Measurements from ENCODE around the gene SFXN1. TPM values are rescaled to one million over a fixed set of nuclear protein-coding genes. Genes with fewer than 3 reads are reported as not detected.
A peak's percentile ranks its signal among the peaks of the same experiment; 100 is the strongest.

Gene SFXN1
- total RNA-seq, 1 donor from 2014 or later = 89.4 TPM

- DNase-seq (ENCODE audit: low read depth) (no peak), FAIRE-seq (no peak)
- H3K36me3 Mint-ChIP-seq (ENCODE audit: low read depth, unreplicated experiment) = no peaks in the 10 kb centered on the region
Measured at GRCh38 chr5:175465282-175465681, 13.1 kb upstream of the SFXN1 start.

GRCh38 chr5:175466700-175467318, 11.6 kb upstream of the SFXN1 start:
- peaks cover 6% of the 10 kb centered on the region for H3K27me3 ChIP-seq (ENCODE audit: insufficient read depth, low read length)
- DNase-seq (ENCODE audit: low read depth) = peak; percentile 40
- FAIRE-seq = no peak
- TF ChIP-seq CTCF (IDR thresholded peaks at IDR 0.05; ENCODE audit: insufficient read depth, low read depth, low read length) (no peak), EZH2 (IDR thresholded peaks at IDR 0.05; ENCODE audit: insufficient read depth, low read length) (no peak)
- H3K9me3 ChIP-seq (ENCODE audit: insufficient read depth, low read depth, low read length) = no peaks in the 10 kb centered on the region
- no peaks in the 10 kb centered on the region for H3K79me2 ChIP-seq (ENCODE audit: insufficient read depth, low read length)
- no peak overlapping the region for H3K9ac ChIP-seq (ENCODE audit: low read length)
- Mint-ChIP-seq H3K27ac (ENCODE audit: unreplicated experiment) (no peak overlapping the region), H3K27me3 (ENCODE audit: low read depth, unreplicated experiment) (peaks cover 7% of the 10 kb centered on the region), H3K4me3 (ENCODE audit: unreplicated experiment) (no peak overlapping the region), H3K4me1 (ENCODE audit: low read depth, unreplicated experiment) (no peaks in the 10 kb centered on the region), H3K36me3 (ENCODE audit: low read depth, unreplicated experiment) (no peaks in the 10 kb centered on the region), H3K9me3 (ENCODE audit: unreplicated experiment) (peaks cover 3% of the 10 kb centered on the region)
- no peak overlapping the region for H3K4me3 ChIP-seq (ENCODE audit: insufficient read depth, low read depth, low read length)
- H3K27ac ChIP-seq (ENCODE audit: low read depth, low read length) = no peak overlapping the region
- no peak overlapping the region for H2AFZ ChIP-seq (ENCODE audit: low read depth, low read length)
- no peak overlapping the region for H3K4me2 ChIP-seq (ENCODE audit: low read length)
- no peaks in the 10 kb centered on the region for H4K20me1 ChIP-seq (ENCODE audit: insufficient read depth, low read length)
- H3K4me1 ChIP-seq (ENCODE audit: insufficient read depth, low read length) = no peaks in the 10 kb centered on the region
- no peaks in the 10 kb centered on the region for H3K36me3 ChIP-seq (ENCODE audit: insufficient read depth, low read length)

More at GRCh38 chr5:175465282-175465681, 13.1 kb upstream of the SFXN1 start:
- no peak overlapping the region for H3K4me2 ChIP-seq (ENCODE audit: low read length)
- H3K27ac ChIP-seq (ENCODE audit: low read depth, low read length) = no peak overlapping the region
- Mint-ChIP-seq H3K27ac (ENCODE audit: unreplicated experiment) (no peak overlapping the region), H3K9me3 (ENCODE audit: unreplicated experiment) (peaks cover 3% of the 10 kb centered on the region), H3K4me3 (ENCODE audit: unreplicated experiment) (no peak overlapping the region), H3K4me1 (ENCODE audit: low read depth, unreplicated experiment) (no peaks in the 10 kb centered on the region), H3K27me3 (ENCODE audit: low read depth, unreplicated experiment) (peaks cover 10% of the 10 kb centered on the region)
- H3K9ac ChIP-seq (ENCODE audit: low read length) = no peak overlapping the region
- peaks cover 6% of the 10 kb centered on the region for H3K27me3 ChIP-seq (ENCODE audit: insufficient read depth, low read length)
- no peaks in the 10 kb centered on the region for H3K9me3 ChIP-seq (ENCODE audit: insufficient read depth, low read depth, low read length)
- H3K79me2 ChIP-seq (ENCODE audit: insufficient read depth, low read length) = no peaks in the 10 kb centered on the region
- TF ChIP-seq EZH2 (IDR thresholded peaks at IDR 0.05; ENCODE audit: insufficient read depth, low read length) = no peak
- no peak for TF ChIP-seq CTCF (IDR thresholded peaks at IDR 0.05; ENCODE audit: insufficient read depth, low read depth, low read length)
- no peaks in the 10 kb centered on the region for H3K4me1 ChIP-seq (ENCODE audit: insufficient read depth, low read length)
- H3K4me3 ChIP-seq (ENCODE audit: insufficient read depth, low read depth, low read length) = no peak overlapping the region
- H4K20me1 ChIP-seq (ENCODE audit: insufficient read depth, low read length) = no peaks in the 10 kb centered on the region
- no peaks in the 10 kb centered on the region for H3K36me3 ChIP-seq (ENCODE audit: insufficient read depth, low read length)
- H2AFZ ChIP-seq (ENCODE audit: low read depth, low read length) = no peak overlapping the region

- Mint-ChIP-seq H3K9me3 (ENCODE audit: unreplicated experiment) (peaks cover 1% of the 10 kb centered on the region), H3K36me3 (ENCODE audit: low read depth, unreplicated experiment) (no peaks in the 10 kb centered on the region), H3K27ac (ENCODE audit: unreplicated experiment) (no peak overlapping the region), H3K4me3 (ENCODE audit: unreplicated experiment) (no peak overlapping the region), H3K4me1 (ENCODE audit: low read depth, unreplicated experiment) (no peaks in the 10 kb centered on the region), H3K27me3 (ENCODE audit: low read depth, unreplicated experiment) (peaks cover 7% of the 10 kb centered on the region)
- TF ChIP-seq EZH2 (IDR thresholded peaks at IDR 0.05; ENCODE audit: insufficient read depth, low read length) = no peak
- no peak for TF ChIP-seq CTCF (IDR thresholded peaks at IDR 0.05; ENCODE audit: insufficient read depth, low read depth, low read length)
- Histone ChIP-seq H4K20me1 (ENCODE audit: insufficient read depth, low read length) (no peaks in the 10 kb centered on the region), H3K36me3 (ENCODE audit: insufficient read depth, low read length) (no peaks in the 10 kb centered on the region), H3K27ac (ENCODE audit: low read depth, low read length) (no peak overlapping the region), H3K4me3 (ENCODE audit: insufficient read depth, low read depth, low read length) (no peak overlapping the region), H2AFZ (ENCODE audit: low read depth, low read length) (no peak overlapping the region), H3K27me3 (ENCODE audit: insufficient read depth, low read length) (peaks cover 6% of the 10 kb centered on the region), H3K9me3 (ENCODE audit: insufficient read depth, low read depth, low read length) (no peaks in the 10 kb centered on the region), H3K9ac (ENCODE audit: low read length) (no peak overlapping the region), H3K79me2 (ENCODE audit: insufficient read depth, low read length) (no peaks in the 10 kb centered on the region), H3K4me1 (ENCODE audit: insufficient read depth, low read length) (no peaks in the 10 kb centered on the region), H3K4me2 (ENCODE audit: low read length) (no peak overlapping the region)
- FAIRE-seq (no peak), DNase-seq (ENCODE audit: low read depth) (no peak)
Measured at GRCh38 chr5:175467983-175468690, 10.2 kb upstream of the SFXN1 start.
